ENCODE data around the gene CEP162. TPM values are rescaled to one million over a fixed set of nuclear protein-coding genes. Genes with fewer than 3 reads are reported as not detected.

CEP162 gene
- total RNA-seq, 1 donor from 2014 or later, result 28.8 TPM

- Histone ChIP-seq H3K4me1 (no peaks in the 10 kb centered on the region), H3K9ac (no peak overlapping the region), H3K27me3 (no peaks in the 10 kb centered on the region), H2AFZ (replicated peaks) (no peak overlapping the region), H3K4me2 (no peak overlapping the region), H3K9me3 (ENCODE audit: low read depth) (no peaks in the 10 kb centered on the region), H3K27ac (no peak overlapping the region), H4K20me1 (ENCODE audit: low read depth) (no peaks in the 10 kb centered on the region), H3K79me2 (ENCODE audit: low read depth) (no peaks in the 10 kb centered on the region), H3F3A (ENCODE audit: low read depth) (no peaks in the 10 kb centered on the region), H3K4me3 (no peak overlapping the region), H3K36me3 (no peaks in the 10 kb centered on the region)
- Mint-ChIP-seq H3K27me3 (ENCODE audit: insufficient read depth, low read depth) (no peaks in the 10 kb centered on the region), H3K4me1 (no peaks in the 10 kb centered on the region), H3K4me3 (no peak overlapping the region), H3K27ac (no peak overlapping the region), H3K36me3 (no peaks in the 10 kb centered on the region), H3K9me3 (no peaks in the 10 kb centered on the region)
- DNase-seq (ENCODE audit: low spot score), result no peak
- TF ChIP-seq EZH2phosphoT487 (IDR thresholded peaks at IDR 0.05), result no peak
- TF ChIP-seq, protein P1, sequence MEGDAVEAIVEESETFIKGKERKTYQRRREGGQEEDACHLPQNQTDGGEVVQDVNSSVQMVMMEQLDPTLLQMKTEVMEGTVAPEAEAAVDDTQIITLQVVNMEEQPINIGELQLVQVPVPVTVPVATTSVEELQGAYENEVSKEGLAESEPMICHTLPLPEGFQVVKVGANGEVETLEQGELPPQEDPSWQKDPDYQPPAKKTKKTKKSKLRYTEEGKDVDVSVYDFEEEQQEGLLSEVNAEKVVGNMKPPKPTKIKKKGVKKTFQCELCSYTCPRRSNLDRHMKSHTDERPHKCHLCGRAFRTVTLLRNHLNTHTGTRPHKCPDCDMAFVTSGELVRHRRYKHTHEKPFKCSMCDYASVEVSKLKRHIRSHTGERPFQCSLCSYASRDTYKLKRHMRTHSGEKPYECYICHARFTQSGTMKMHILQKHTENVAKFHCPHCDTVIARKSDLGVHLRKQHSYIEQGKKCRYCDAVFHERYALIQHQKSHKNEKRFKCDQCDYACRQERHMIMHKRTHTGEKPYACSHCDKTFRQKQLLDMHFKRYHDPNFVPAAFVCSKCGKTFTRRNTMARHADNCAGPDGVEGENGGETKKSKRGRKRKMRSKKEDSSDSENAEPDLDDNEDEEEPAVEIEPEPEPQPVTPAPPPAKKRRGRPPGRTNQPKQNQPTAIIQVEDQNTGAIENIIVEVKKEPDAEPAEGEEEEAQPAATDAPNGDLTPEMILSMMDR (IDR thresholded peaks at IDR 0.05), result no peak
- TF ChIP-seq EZH2 (IDR thresholded peaks at IDR 0.05), result no peak
Measured at GRCh38 chr6:84273048-84273809, 45.8 kb upstream of the CEP162 start.

DNA sequence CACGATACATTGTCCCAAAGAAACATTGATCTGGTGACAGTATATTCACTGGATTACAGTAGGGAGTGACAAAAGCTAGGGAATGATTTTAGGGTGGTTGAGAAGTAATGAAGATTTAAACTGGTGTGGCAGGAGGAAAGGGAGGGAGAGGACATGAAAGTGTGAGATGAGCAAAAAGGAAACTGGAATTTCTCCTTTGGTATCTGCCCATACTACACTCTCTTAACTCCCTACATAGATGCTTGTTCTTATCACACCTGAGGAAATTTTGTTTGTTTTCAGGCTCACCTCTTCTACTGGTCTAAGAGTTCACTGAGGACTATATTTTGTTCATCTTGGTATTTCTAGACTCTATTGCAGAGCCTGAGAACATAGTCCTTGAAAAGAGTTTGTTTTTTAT, 44.9 kb upstream of the CEP162 start:
- Mint-ChIP-seq H3K9me3 (no peaks in the 10 kb centered on the region), H3K4me3 (no peak overlapping the region), H3K4me1 (no peaks in the 10 kb centered on the region), H3K27me3 (ENCODE audit: insufficient read depth, low read depth) (no peaks in the 10 kb centered on the region), H3K36me3 (no peaks in the 10 kb centered on the region), H3K27ac (no peak overlapping the region)
- Histone ChIP-seq H3K27ac (no peak overlapping the region), H3K4me3 (no peak overlapping the region), H3K4me2 (no peak overlapping the region), H3K9me3 (ENCODE audit: low read depth) (no peaks in the 10 kb centered on the region), H4K20me1 (ENCODE audit: low read depth) (no peaks in the 10 kb centered on the region), H3K4me1 (no peaks in the 10 kb centered on the region), H3K79me2 (ENCODE audit: low read depth) (no peaks in the 10 kb centered on the region), H3F3A (ENCODE audit: low read depth) (no peaks in the 10 kb centered on the region), H3K36me3 (no peaks in the 10 kb centered on the region), H3K27me3 (no peaks in the 10 kb centered on the region), H3K9ac (no peak overlapping the region), H2AFZ (replicated peaks) (no peak overlapping the region)
- DNase-seq (ENCODE audit: low spot score), result no peak
- TF ChIP-seq EZH2phosphoT487 (IDR thresholded peaks at IDR 0.05) (no peak), EZH2 (IDR thresholded peaks at IDR 0.05) (no peak)
- TF ChIP-seq, protein P1 (IDR thresholded peaks at IDR 0.05), result no peak

GRCh38 chr6:84271061-84271716, 43.7 kb upstream of the CEP162 start:
- no peaks in the 10 kb centered on the region for H3K79me2 ChIP-seq (ENCODE audit: low read depth)
- no peaks in the 10 kb centered on the region for H3K36me3 ChIP-seq
- H3K4me1 Mint-ChIP-seq, result no peaks in the 10 kb centered on the region
- H3K4me3 Mint-ChIP-seq, result no peak overlapping the region
- DNase-seq (ENCODE audit: low spot score), result no peak
- no peak overlapping the region for H3K27ac Mint-ChIP-seq
- H3K4me1 ChIP-seq, result no peaks in the 10 kb centered on the region
- H3K9ac ChIP-seq, result no peak overlapping the region
- H3F3A ChIP-seq (ENCODE audit: low read depth), result no peaks in the 10 kb centered on the region
- H3K36me3 Mint-ChIP-seq, result no peaks in the 10 kb centered on the region
- no peak overlapping the region for H3K4me2 ChIP-seq
- H3K4me3 ChIP-seq, result no peak overlapping the region
- H3K27ac ChIP-seq, result no peak overlapping the region
- H3K27me3 Mint-ChIP-seq (ENCODE audit: insufficient read depth, low read depth), result no peaks in the 10 kb centered on the region
- TF ChIP-seq, protein P1 (IDR thresholded peaks at IDR 0.05), result no peak
- no peak for TF ChIP-seq EZH2 (IDR thresholded peaks at IDR 0.05)
- TF ChIP-seq EZH2phosphoT487 (IDR thresholded peaks at IDR 0.05), result no peak
- H3K27me3 ChIP-seq, result no peaks in the 10 kb centered on the region
- no peak overlapping the region for H2AFZ ChIP-seq (replicated peaks)
- no peaks in the 10 kb centered on the region for H4K20me1 ChIP-seq (ENCODE audit: low read depth)
- H3K9me3 Mint-ChIP-seq, result no peaks in the 10 kb centered on the region
- H3K9me3 ChIP-seq (ENCODE audit: low read depth), result no peaks in the 10 kb centered on the region

Measured in neural progenitor cell (in vitro differentiated cells).